GM12878 (cell line): ENCODE results near the gene LIMS1. TPM values are rescaled to one million over a fixed set of nuclear protein-coding genes. Genes with fewer than 3 reads are reported as not detected.

Experiments used
- CTCF ChIP-seq, 3 experiments: IDR thresholded peaks in 2 of 3; conservative IDR thresholded peaks in 1 of 3; 2 replicates each; pipeline ENCODE4 v1.5.1; 2011; ENCODE audit warnings: low read depth in 3 of 3, low read length in 3 of 3, mild to moderate bottlenecking in 3 of 3, control low read depth in 2 of 3, moderate library complexity in 2 of 3, inconsistent platforms in 1 of 3, mixed read lengths in 1 of 3; ENCODE audit not compliant: control insufficient read depth in 2 of 3, insufficient read depth in 1 of 3; ENCODE audit errors: extremely low read depth in 1 of 3
- ELK1 ChIP-seq: IDR thresholded peaks from 2 replicates; pipeline ENCODE4 v1.6.1; 2012; ENCODE audit warnings: low read depth, low read length, improper control_type of control experiment
- GABPA ChIP-seq: IDR thresholded peaks from 2 replicates; pipeline ENCODE4 v1.6.1; 2014; ENCODE audit warnings: antibody characterized with exemption, low read depth, mild to moderate bottlenecking, inconsistent platforms
- HDGF ChIP-seq: fragments of 450-650 bp; IDR thresholded peaks from 2 replicates; pipeline ENCODE4 v1.6.1; 2016; ENCODE audit warnings: antibody characterized with exemption
- MLLT1 ChIP-seq: fragments of 450-650 bp; IDR thresholded peaks from 2 replicates; pipeline ENCODE4 v1.6.1; 2016; ENCODE audit warnings: mild to moderate bottlenecking
- NR2F1 ChIP-seq: fragments of 450-650 bp; conservative IDR thresholded peaks from 2 replicates; pipeline ENCODE4 v1.6.1; 2017; ENCODE audit warnings: mild to moderate bottlenecking
- RUNX3 ChIP-seq: IDR thresholded peaks from 2 replicates; pipeline ENCODE4 v1.6.1; 2012; ENCODE audit warnings: low read length, inconsistent platforms
- SKIL ChIP-seq: fragments of 450-650 bp; IDR thresholded peaks from 2 replicates; pipeline ENCODE4 v1.6.1; 2017; ENCODE audit warnings: mild to moderate bottlenecking, low read depth, inconsistent platforms; ENCODE audit not compliant: poor library complexity, severe bottlenecking
- SMARCA5 ChIP-seq: fragments of 450-650 bp; IDR thresholded peaks from 2 replicates; pipeline ENCODE4 v1.6.1; 2017; ENCODE audit warnings: mild to moderate bottlenecking
- SREBF1 ChIP-seq: IDR thresholded peaks from 2 replicates; pipeline ENCODE4 v1.6.1; 2012; ENCODE audit warnings: mild to moderate bottlenecking, low read length
- YY1 ChIP-seq: IDR thresholded peaks from 2 replicates; pipeline ENCODE4 v1.6.1; 2011; ENCODE audit warnings: low read depth, mild to moderate bottlenecking, low read length
- ZNF592 ChIP-seq: fragments of 450-650 bp; IDR thresholded peaks from 2 replicates; pipeline ENCODE4 v1.6.1; 2017; ENCODE audit warnings: mild to moderate bottlenecking, moderate library complexity
- polyA plus RNA-seq, 11 experiments: library from polyadenylated mRNA; depleted of rRNA in 4 of 11; unstranded in 6 of 11; stranded (reverse) in 5 of 11; fragments of >200 nt; fragmentation: Nextera tagmentation in 4 of 11; fragmentation: Illumina TruSeq in 1 of 11; extraction: Ambion mirVana in 4 of 11; extraction: Trizol in 1 of 11; gene quantifications; 1 replicate in 1 of 11; 2 replicates in 10 of 11; pipeline versions ENCODE4 v1.2.1 to v1.2.3, GENCODE V29; 2011 to 2016; ENCODE audit warnings: inconsistent platforms in 2 of 11, missing spikeins in 2 of 11, low read depth in 1 of 11
- total RNA-seq, 4 experiments: library from RNA; depleted of rRNA in 3 of 4; stranded (reverse); fragments of >200 nt in 3 of 4; fragmentation: Illumina TruSeq in 1 of 4; extraction: Trizol in 1 of 4; gene quantifications; 2 replicates each; pipeline versions ENCODE4 v1.2.1 to v1.2.3, GENCODE V29; 2013 to 2021

The LIMS1 gene
- total and polyA plus RNA-seq, 10 of the 15 experiments (the other 5 are each of a cell fraction or from before 2014, with no cell fraction given), result 15.7 to 98.1 (median 43.9) TPM

GRCh38 chr2:108583903-108584520 is 49.7 kb downstream of the LIMS1 start (continued):
- TF ChIP-seq NR2F1, result 0 out of 2 replicates have a peak, but pooled peaks have one; percentile 43
- no peak for TF ChIP-seq SREBF1
- 0 out of 2 replicates have a peak, but pooled peaks have one; percentile 7 for TF ChIP-seq HDGF
- TF ChIP-seq RUNX3, result peak; percentile 40; the same call in 1 of the 2 replicates
- TF ChIP-seq GABPA, result no peak
- peak; percentile 66 to 89 (median 76) for TF ChIP-seq CTCF (IDR thresholded peaks at IDR 0.05 in 2 of 3, conservative IDR thresholded peaks at IDR 0.05 in 1 of 3; ENCODE audit: control insufficient read depth in 2 of 3, extremely low read depth in 1 of 3, insufficient read depth in 1 of 3, low read depth in 3 of 3, low read length in 3 of 3)
- peak; percentile 52; the same call in 1 of the 2 replicates for TF ChIP-seq YY1
- TF ChIP-seq ELK1, result no peak
- 0 out of 2 replicates have a peak, but pooled peaks have one; percentile 25 for TF ChIP-seq MLLT1
- TF ChIP-seq SKIL, result no peak
- no peak for TF ChIP-seq ZNF592
- peak; percentile 80; the same call in 1 of the 2 replicates for TF ChIP-seq SMARCA5
